Karpas-422 (cell line): Measurements from ENCODE around the gene SLC1A6. TPM values are rescaled to one million over a fixed set of nuclear protein-coding genes. Genes with fewer than 3 reads are reported as not detected.

Experiments
- DNase-seq: peaks from one replicate; pipeline ENCODE4 v3.0.0-alpha.2; 2015
- H2AFZ ChIP-seq: fragments of 200-600 bp; sonication (generic); 2 replicates; pipeline ENCODE4 v1.6.1; 2014; ENCODE audit warnings: antibody characterized with exemption, low read length, mixed read lengths
- H3K27ac ChIP-seq: fragments of 200-600 bp; sonication (generic); 2 replicates; pipeline ENCODE4 v1.5.1; 2014; ENCODE audit warnings: mild to moderate bottlenecking, low read length, moderate library complexity
- H3K27me3 ChIP-seq: fragments of 200-600 bp; sonication (generic); 2 replicates; pipeline ENCODE4 v1.6.1; 2014; ENCODE audit warnings: low read length, mixed read lengths
- H3K36me3 ChIP-seq: fragments of 200-600 bp; sonication (generic); 2 replicates; pipeline ENCODE4 v1.6.1; 2014; ENCODE audit warnings: low read length, mixed read lengths; ENCODE audit not compliant: insufficient read depth
- H3K4me1 ChIP-seq: fragments of 200-600 bp; sonication (generic); 2 replicates; pipeline ENCODE4 v1.6.1; 2014; ENCODE audit warnings: mild to moderate bottlenecking, low read length, mixed read lengths
- H3K4me2 ChIP-seq: fragments of 200-600 bp; sonication (generic); 2 replicates; pipeline ENCODE4 v1.6.1; 2014; ENCODE audit warnings: low read length, low read depth, mild to moderate bottlenecking; ENCODE audit not compliant: poor library complexity, severe bottlenecking
- H3K4me3 ChIP-seq: fragments of 200-600 bp; sonication (generic); 2 replicates; pipeline ENCODE4 v1.5.1; 2014; ENCODE audit warnings: mild to moderate bottlenecking, antibody characterized with exemption, low read length, mixed read lengths
- H3K79me2 ChIP-seq: fragments of 200-600 bp; sonication (generic); 2 replicates; pipeline ENCODE4 v1.6.1; 2014; ENCODE audit warnings: mild to moderate bottlenecking, low read length, mixed read lengths
- H3K9ac ChIP-seq: fragments of 200-600 bp; sonication (generic); 2 replicates; pipeline ENCODE4 v1.6.0; 2014; ENCODE audit warnings: low read length
- H3K9me2 ChIP-seq: fragments of 200-600 bp; sonication (generic), shearing (Covaris generic); replicated peaks from 2 replicates; pipeline ENCODE4 v1.6.0; 2014; ENCODE audit warnings: mild to moderate bottlenecking, low read length, moderate library complexity; ENCODE audit not compliant: insufficient read depth
- H3K9me3 ChIP-seq: fragments of 300-700, 200-600 bp; sonication (generic); 2 replicates; pipeline ENCODE4 v1.6.1; 2014; ENCODE audit warnings: low read length, mixed read lengths
- H4K20me1 ChIP-seq: fragments of 200-600 bp; sonication (generic); 2 replicates; pipeline ENCODE4 v1.6.1; 2014; ENCODE audit warnings: mild to moderate bottlenecking, antibody characterized with exemption, low read length, low read depth; ENCODE audit not compliant: insufficient read depth
- total RNA-seq: library from RNA; depleted of rRNA; stranded (reverse); fragments of >200 nt; shearing (Covaris generic); gene quantifications from 2 replicates; pipeline ENCODE4 v1.2.3, GENCODE V29; 2014; ENCODE audit warnings: low replicate concordance

SLC1A6 gene
- total RNA-seq, 1 experiment from 2014 or later = not detected

DNA sequence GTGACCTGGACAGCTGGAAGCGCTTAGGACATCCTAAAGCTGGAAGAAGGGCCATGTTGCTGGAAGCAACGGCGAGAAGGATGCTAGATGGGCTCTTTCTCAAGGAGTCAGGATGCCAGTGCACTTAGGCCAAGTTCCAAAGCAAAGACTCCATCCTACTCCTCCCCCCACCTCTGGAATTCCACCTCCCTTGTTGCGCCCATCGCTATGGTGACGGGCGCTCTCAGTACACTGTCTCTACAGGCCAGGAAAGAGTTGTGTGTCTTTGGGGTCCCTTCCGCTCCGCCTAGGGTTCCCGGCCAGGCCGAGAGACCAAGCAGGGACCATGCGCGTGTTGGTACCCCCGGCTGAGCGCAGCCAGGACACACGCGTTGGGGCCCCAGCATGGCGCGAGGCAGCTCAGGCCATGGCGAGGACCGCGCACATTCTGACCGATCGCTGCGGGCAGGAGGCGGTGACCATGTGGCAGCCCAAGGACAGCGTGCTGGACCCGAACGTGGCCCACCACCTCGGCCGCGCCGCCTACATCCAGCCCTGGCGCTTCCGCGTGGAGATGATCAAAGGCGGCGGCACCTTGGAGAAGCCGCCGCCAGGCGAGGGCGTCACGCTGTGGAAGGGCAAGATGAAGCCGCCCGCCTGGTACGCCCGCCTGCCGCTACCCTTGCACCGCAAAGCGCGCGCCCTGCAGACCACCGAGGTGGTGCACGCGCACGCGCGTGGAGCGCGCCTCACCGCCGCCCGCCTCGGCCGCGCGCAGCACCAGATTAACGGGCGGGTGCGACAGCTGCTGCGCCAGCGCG, 31.0 kb upstream of the SLC1A6 start:
- H3K4me3 ChIP-seq = no peak overlapping the region
- H3K4me2 ChIP-seq = no peak overlapping the region
- DNase-seq = no peak
- H3K27me3 ChIP-seq = no peaks in the 10 kb centered on the region
- no peak overlapping the region for H3K27ac ChIP-seq
- H3K9me3 ChIP-seq = no peaks in the 10 kb centered on the region
- H3K4me1 ChIP-seq = no peaks in the 10 kb centered on the region
- no peaks in the 10 kb centered on the region for H3K9me2 ChIP-seq
- no peak overlapping the region for H2AFZ ChIP-seq
- no peaks in the 10 kb centered on the region for H3K79me2 ChIP-seq
- H3K9ac ChIP-seq = no peak overlapping the region
- H4K20me1 ChIP-seq = no peaks in the 10 kb centered on the region
- no peaks in the 10 kb centered on the region for H3K36me3 ChIP-seq

DNA sequence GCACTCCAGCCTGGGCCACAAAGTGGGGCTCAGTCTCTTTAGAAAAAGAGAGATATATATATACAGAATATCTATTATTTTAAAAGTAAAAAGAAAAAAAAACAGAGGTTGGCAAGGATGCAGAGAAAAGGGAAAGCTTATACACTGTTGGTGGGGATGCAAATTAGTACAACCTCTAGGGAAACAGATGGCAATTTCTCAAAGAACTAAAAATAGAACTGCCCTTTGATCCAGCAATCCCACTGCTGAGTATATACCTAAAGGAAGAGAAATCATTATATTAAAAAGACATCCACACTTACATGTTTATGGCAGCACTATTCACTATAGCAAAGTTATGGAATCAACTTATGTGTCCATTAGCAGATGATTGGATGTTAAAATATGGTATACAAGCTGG, 28.6 kb upstream of the SLC1A6 start:
- no peaks in the 10 kb centered on the region for H3K27me3 ChIP-seq
- no peak for DNase-seq
- no peaks in the 10 kb centered on the region for H3K9me2 ChIP-seq
- no peak overlapping the region for H3K9ac ChIP-seq
- H3K9me3 ChIP-seq = no peaks in the 10 kb centered on the region
- no peaks in the 10 kb centered on the region for H3K36me3 ChIP-seq
- no peaks in the 10 kb centered on the region for H4K20me1 ChIP-seq
- no peak overlapping the region for H3K4me3 ChIP-seq
- H2AFZ ChIP-seq = no peak overlapping the region
- no peaks in the 10 kb centered on the region for H3K4me1 ChIP-seq
- no peak overlapping the region for H3K27ac ChIP-seq
- no peaks in the 10 kb centered on the region for H3K79me2 ChIP-seq
- H3K4me2 ChIP-seq = no peak overlapping the region

GRCh38 chr19:14997981-14998380, 18.3 kb upstream of the SLC1A6 start:
- Histone ChIP-seq H3K27ac (no peak overlapping the region), H3K9me3 (no peaks in the 10 kb centered on the region), H3K4me1 (no peaks in the 10 kb centered on the region), H3K27me3 (no peaks in the 10 kb centered on the region), H3K4me3 (no peak overlapping the region), H4K20me1 (no peaks in the 10 kb centered on the region), H3K9me2 (no peaks in the 10 kb centered on the region), H3K79me2 (no peaks in the 10 kb centered on the region), H3K9ac (no peak overlapping the region), H3K4me2 (no peak overlapping the region), H2AFZ (no peak overlapping the region), H3K36me3 (no peaks in the 10 kb centered on the region)
- no peak for DNase-seq

- Histone ChIP-seq H3K4me1 (no peaks in the 10 kb centered on the region), H2AFZ (no peak overlapping the region), H3K79me2 (no peaks in the 10 kb centered on the region), H3K36me3 (no peaks in the 10 kb centered on the region), H3K4me3 (no peak overlapping the region), H3K27me3 (no peaks in the 10 kb centered on the region), H4K20me1 (no peaks in the 10 kb centered on the region), H3K9me2 (no peaks in the 10 kb centered on the region), H3K9ac (no peak overlapping the region), H3K27ac (no peak overlapping the region), H3K4me2 (no peak overlapping the region), H3K9me3 (no peaks in the 10 kb centered on the region)
- DNase-seq = no peak
These were observed 13.1 kb upstream of the SLC1A6 start for GRCh38 chr19:14992780-14993179.

- Histone ChIP-seq H2AFZ (no peak overlapping the region), H3K9me3 (no peaks in the 10 kb centered on the region), H4K20me1 (no peaks in the 10 kb centered on the region), H3K4me3 (no peak overlapping the region), H3K9me2 (no peaks in the 10 kb centered on the region), H3K79me2 (no peaks in the 10 kb centered on the region), H3K4me1 (no peaks in the 10 kb centered on the region), H3K36me3 (no peaks in the 10 kb centered on the region), H3K27me3 (no peaks in the 10 kb centered on the region), H3K4me2 (no peak overlapping the region), H3K9ac (no peak overlapping the region), H3K27ac (no peak overlapping the region)
- no peak for DNase-seq
These were observed 5.5 kb upstream of the SLC1A6 start for GRCh38 chr19:14985133-14985532.

DNA sequence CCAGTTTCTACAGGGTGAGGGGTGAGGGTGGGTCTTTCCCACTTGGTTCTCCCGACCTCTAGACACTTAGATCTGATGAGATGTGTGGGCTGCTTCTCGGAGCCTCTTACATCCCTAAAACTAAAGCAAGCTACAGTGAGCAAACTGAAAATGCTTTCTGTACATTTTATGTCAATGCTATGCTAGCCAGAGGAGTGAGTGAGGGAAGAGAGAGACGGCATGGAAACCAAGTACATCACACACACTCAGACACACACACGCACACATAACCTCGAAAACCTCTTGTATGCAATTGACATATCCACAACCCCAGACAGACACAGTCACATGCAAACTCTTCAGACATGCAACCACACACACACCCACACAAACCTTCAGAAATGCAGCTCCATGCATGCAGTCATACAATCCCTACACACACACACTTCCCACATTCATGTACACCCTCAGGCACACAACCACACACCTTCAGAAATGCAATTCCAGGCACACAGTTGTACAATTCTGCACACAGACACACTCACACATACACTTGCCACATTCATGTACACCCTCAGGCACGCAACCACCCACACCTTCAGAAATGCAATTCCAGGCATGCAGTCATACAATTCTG, 1.4 kb downstream of the SLC1A6 start:
- no peaks in the 10 kb centered on the region for H3K36me3 ChIP-seq
- H3K9me2 ChIP-seq = no peaks in the 10 kb centered on the region
- no peak overlapping the region for H3K4me3 ChIP-seq
- DNase-seq = no peak
- H3K4me2 ChIP-seq = no peak overlapping the region
- no peak overlapping the region for H2AFZ ChIP-seq
- no peaks in the 10 kb centered on the region for H3K9me3 ChIP-seq
- no peak overlapping the region for H3K9ac ChIP-seq
- H3K79me2 ChIP-seq = no peaks in the 10 kb centered on the region
- no peaks in the 10 kb centered on the region for H4K20me1 ChIP-seq
- H3K4me1 ChIP-seq = no peaks in the 10 kb centered on the region
- H3K27ac ChIP-seq = no peak overlapping the region
- H3K27me3 ChIP-seq = no peaks in the 10 kb centered on the region

DNA sequence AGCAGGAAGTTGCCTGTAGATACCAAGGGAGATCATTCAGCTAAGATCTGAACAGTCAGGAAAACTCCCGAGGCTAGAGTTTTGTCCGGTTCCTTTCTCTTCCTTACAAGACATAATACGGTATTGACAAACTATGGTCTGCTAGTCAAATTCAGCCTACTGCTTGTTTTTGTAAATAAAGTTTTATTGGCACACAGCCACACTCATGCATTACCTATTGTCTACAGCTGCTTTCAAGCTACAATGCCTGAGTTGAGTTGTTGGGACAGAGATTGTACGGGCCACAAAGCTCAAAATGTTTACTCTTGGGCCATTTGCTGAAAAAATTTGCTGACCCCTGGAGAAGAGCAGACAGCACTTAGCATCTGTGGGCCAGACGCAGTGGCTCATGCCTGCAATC, 2.5 kb downstream of the SLC1A6 start:
- Histone ChIP-seq H3K9me3 (no peaks in the 10 kb centered on the region), H3K9ac (no peak overlapping the region), H3K27ac (no peak overlapping the region), H3K36me3 (no peaks in the 10 kb centered on the region), H3K9me2 (no peaks in the 10 kb centered on the region), H3K4me2 (no peak overlapping the region), H3K4me1 (no peaks in the 10 kb centered on the region), H2AFZ (no peak overlapping the region), H3K79me2 (no peaks in the 10 kb centered on the region), H3K27me3 (no peaks in the 10 kb centered on the region), H3K4me3 (no peak overlapping the region), H4K20me1 (no peaks in the 10 kb centered on the region)
- DNase-seq = no peak

DNA sequence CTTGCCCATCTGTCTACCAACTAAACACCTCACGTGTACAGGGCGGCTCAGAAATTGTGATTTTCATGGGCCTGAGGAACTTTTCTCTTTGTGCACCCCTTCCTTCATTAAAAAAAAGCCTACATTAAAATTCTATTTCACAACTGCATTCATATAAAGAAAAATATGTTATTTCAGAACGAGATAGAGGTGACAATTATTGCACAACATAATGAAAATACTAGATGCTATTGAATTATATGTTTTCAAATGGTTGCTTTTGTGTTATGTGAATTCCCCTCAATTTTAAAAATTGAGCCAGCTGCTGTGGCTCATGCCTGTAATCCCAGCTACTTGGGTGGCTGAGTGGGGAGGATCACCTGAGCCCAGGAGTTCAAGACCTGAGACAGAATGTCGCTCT, 5.2 kb downstream of the SLC1A6 start:
- Histone ChIP-seq H3K9me3 (no peaks in the 10 kb centered on the region), H3K27ac (no peak overlapping the region), H3K4me3 (no peak overlapping the region), H4K20me1 (no peaks in the 10 kb centered on the region), H3K27me3 (no peaks in the 10 kb centered on the region), H3K9ac (no peak overlapping the region), H2AFZ (no peak overlapping the region), H3K9me2 (no peaks in the 10 kb centered on the region), H3K79me2 (no peaks in the 10 kb centered on the region), H3K4me1 (no peaks in the 10 kb centered on the region), H3K4me2 (no peak overlapping the region), H3K36me3 (no peaks in the 10 kb centered on the region)
- no peak for DNase-seq
